Measurements from ENCODE around the gene UIMC1.

- no peak for TF ChIP-seq MXI1 (IDR thresholded peaks at IDR 0.05; ENCODE audit: low read depth, low read length)
- no peak for TF ChIP-seq RCOR1 (IDR thresholded peaks at IDR 0.05; ENCODE audit: low read length)
Observed at GRCh38 chr5:176857894-176858273, 148.7 kb downstream of the UIMC1 start.
